Kidney (tissue), 14 donors: ENCODE results near the gene ZNF879. TPM values are rescaled to one million over a fixed set of nuclear protein-coding genes. Genes with fewer than 3 reads are reported as not detected.

ENCODE experiments used
- DNase-seq, 5 donors: peaks; one replicate each; pipeline ENCODE4 v3.0.0-alpha.2; 2013 to 2020
- FAIRE-seq: peaks from 2 replicates; lab custom pipeline; 2012; peaks lifted over from hg19 to GRCh38; lab: Jason Lieb, UNC
- H3K27ac ChIP-seq, 2 donors: one replicate each; pipeline ENCODE4 v1.7.0; 2013; ENCODE audit warnings: low read depth in 2 of 2, low read length in 2 of 2, inconsistent platforms in 1 of 2
- H3K27me3 ChIP-seq: one replicate; pipeline ENCODE4 v1.7.1; 2013; ENCODE audit warnings: low read length, inconsistent platforms; ENCODE audit not compliant: control insufficient read depth, insufficient read depth
- H3K36me3 ChIP-seq, 3 donors: one replicate each; pipeline versions ENCODE4 v1.7.0 to v1.7.1; 2013; ENCODE audit warnings: low read length in 3 of 3, control low read depth in 1 of 3, inconsistent platforms in 1 of 3; ENCODE audit not compliant: insufficient read depth in 3 of 3, control insufficient read depth in 2 of 3
- H3K4me1 ChIP-seq, 3 donors: one replicate each; pipeline versions ENCODE4 v1.7.0 to v1.7.1; 2013; ENCODE audit warnings: low read length in 3 of 3, inconsistent platforms in 1 of 3, low read depth in 1 of 3; ENCODE audit not compliant: control insufficient read depth in 2 of 3, insufficient read depth in 2 of 3
- H3K4me3 ChIP-seq, 3 donors: one replicate each; pipeline versions ENCODE4 v1.7.0 to v1.8.1; 2013; ENCODE audit warnings: low read length in 3 of 3, control low read depth in 1 of 3, inconsistent platforms in 1 of 3
- H3K9ac ChIP-seq, 3 donors: one replicate each; pipeline versions ENCODE4 v1.7.0 to v1.7.1; 2013; ENCODE audit warnings: low read length in 3 of 3, control low read depth in 1 of 3, inconsistent platforms in 1 of 3
- H3K9me3 ChIP-seq, 3 donors: one replicate each; pipeline versions ENCODE4 v1.7.0 to v1.7.1; 2013; ENCODE audit warnings: low read length in 3 of 3, control low read depth in 1 of 3, inconsistent platforms in 1 of 3; ENCODE audit not compliant: control insufficient read depth in 2 of 3, insufficient read depth in 1 of 3
- CTCF ChIP-seq: IDR thresholded peaks from 3 replicates; pipeline ENCODE4 v1.5.1; 2012; ENCODE audit warnings: mild to moderate bottlenecking, moderate library complexity, borderline replicate concordance; ENCODE audit not compliant: insufficient read depth; ENCODE audit errors: extremely low read depth
- intact Hi-C: fragments of 100-400 bp; cut with DNase I; formaldehyde crosslinking; loops from one replicate; pipeline ENCODE4 v1.11.1; 2022
- polyA plus RNA-seq: library from polyadenylated mRNA; stranded (reverse); fragments of 350-450 nt; fragmentation: Illumina TruSeq; extraction: RNeasy Lipid Tissue Mini Kit (QIAGEN cat#74804); gene quantifications from one replicate; pipeline ENCODE4 v1.2.3, GENCODE V29; 2014; ENCODE audit warnings: low read depth, low replicate concordance; ENCODE audit not compliant: insufficient read depth
- total RNA-seq: library from RNA; stranded (reverse); fragmentation: NEBNext Ultra II Directional; extraction: Animal tissue kit (Norgen Biotek cat#: 25700); gene quantifications from one replicate; pipeline ENCODE4 v1.2.1, GENCODE V29; 2021
- donor health status: control.
- donor health status: control.
- donor health status: control.
- donor health status: control.
- donor health status: control.
- donor health status: DM: yes; HTN: yes; CAD: no.
- donor health status: Normal renal cell carcinoma (clear cell type).

Gene ZNF879
- total and polyA plus RNA-seq, 2 donors from 2014 or later, result 2.2 to 4.3 TPM

- Histone ChIP-seq H3K4me1 (no peaks in the 10 kb centered on the region), H3K27ac (no peak overlapping the region), H3K4me3 (no peak overlapping the region), H3K27me3 (peaks cover 7% of the 10 kb centered on the region), H3K36me3 (no peaks in the 10 kb centered on the region), H3K9me3 (peaks cover 0 to 7% (median 3%) of the 10 kb centered on the region in 3 donors), H3K9ac (no peak overlapping the region)
- no peak for TF ChIP-seq CTCF
- FAIRE-seq (no peak), DNase-seq (peak in 1 of 5 donors; percentile 1)
- intact Hi-C loops, result no loop called here
Observed at GRCh38 chr5:178993955-178994579, 29.5 kb upstream of the ZNF879 start.

GRCh38 chr5:178994580-178995340 is 28.8 kb upstream of the ZNF879 start, which contains the start of gene GRM6:
TSS of gene GRM6 (minus strand) at chr5:178995320. CDS start at chr5:178994944, 376 bp downstream.
- Histone ChIP-seq H3K36me3 (no peaks in the 10 kb centered on the region), H3K27me3 (peaks cover 7% of the 10 kb centered on the region), H3K4me3 (no peak within 1 kb of the TSS), H3K9me3 (peaks cover 0 to 5% (median 1%) of the 10 kb centered on the region in 3 donors), H3K27ac (no peak within 1 kb of the TSS), H3K4me1 (no peaks in the 10 kb centered on the region), H3K9ac (no peak within 1 kb of the TSS)
- no peak for TF ChIP-seq CTCF
- intact Hi-C loops, result no loop called here
- FAIRE-seq (no peak), DNase-seq (peak in 3 of 5 donors; percentile 39 to 60 (median 55))

- no peak overlapping the region for H3K4me3 ChIP-seq
- DNase-seq (no peak), FAIRE-seq (no peak)
- no peaks in the 10 kb centered on the region for H3K36me3 ChIP-seq
- no peaks in the 10 kb centered on the region for H3K9me3 ChIP-seq
- TF ChIP-seq CTCF, result no peak
- H3K27ac ChIP-seq, result no peak overlapping the region
- H3K9ac ChIP-seq, result no peak overlapping the region
- H3K4me1 ChIP-seq, result no peaks in the 10 kb centered on the region
- peaks cover 7% of the 10 kb centered on the region for H3K27me3 ChIP-seq
- intact Hi-C loops, result no loop called here
Observed at GRCh38 chr5:178995341-178995690, 28.3 kb upstream of the ZNF879 start.
